ENCODE data around the gene CBX4. TPM values are rescaled to one million over a fixed set of nuclear protein-coding genes. Genes with fewer than 3 reads are reported as not detected.

The CBX4 gene
- total RNA-seq, 4 donors from 2014 or later = 5.5 to 16.6 (median 10.6) TPM

DNA sequence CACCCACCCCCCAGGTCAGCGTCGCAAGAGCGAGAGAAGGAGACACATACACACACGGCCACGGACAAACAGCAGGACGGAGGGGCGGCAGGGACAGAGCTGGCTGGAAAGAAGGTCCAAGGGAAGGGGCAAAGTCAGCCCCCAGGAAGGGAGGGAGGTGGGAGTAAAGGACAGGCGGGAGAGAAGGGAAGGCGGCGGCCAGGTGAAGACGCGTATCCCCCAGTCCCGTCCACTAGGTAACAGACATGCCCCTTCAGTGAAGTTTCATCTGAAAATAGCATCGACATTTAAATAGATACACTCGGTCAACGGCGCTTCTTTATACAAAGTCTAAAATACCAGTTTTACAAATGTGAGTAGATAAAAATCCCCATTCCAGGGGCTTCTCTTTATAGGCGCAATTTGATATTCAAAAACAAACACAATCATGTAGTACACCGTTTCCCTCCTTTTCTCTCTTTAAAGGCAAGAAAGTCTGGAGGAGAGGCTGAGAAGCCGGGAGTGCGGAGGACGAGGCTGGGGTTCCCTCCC, 46.8 kb downstream of the CBX4 start:
- no peak for ATAC-seq (ENCODE audit: low FRiP score)
- DNase-seq (ENCODE audit: low spot score) = no peak
- TF ChIP-seq, protein P1, sequence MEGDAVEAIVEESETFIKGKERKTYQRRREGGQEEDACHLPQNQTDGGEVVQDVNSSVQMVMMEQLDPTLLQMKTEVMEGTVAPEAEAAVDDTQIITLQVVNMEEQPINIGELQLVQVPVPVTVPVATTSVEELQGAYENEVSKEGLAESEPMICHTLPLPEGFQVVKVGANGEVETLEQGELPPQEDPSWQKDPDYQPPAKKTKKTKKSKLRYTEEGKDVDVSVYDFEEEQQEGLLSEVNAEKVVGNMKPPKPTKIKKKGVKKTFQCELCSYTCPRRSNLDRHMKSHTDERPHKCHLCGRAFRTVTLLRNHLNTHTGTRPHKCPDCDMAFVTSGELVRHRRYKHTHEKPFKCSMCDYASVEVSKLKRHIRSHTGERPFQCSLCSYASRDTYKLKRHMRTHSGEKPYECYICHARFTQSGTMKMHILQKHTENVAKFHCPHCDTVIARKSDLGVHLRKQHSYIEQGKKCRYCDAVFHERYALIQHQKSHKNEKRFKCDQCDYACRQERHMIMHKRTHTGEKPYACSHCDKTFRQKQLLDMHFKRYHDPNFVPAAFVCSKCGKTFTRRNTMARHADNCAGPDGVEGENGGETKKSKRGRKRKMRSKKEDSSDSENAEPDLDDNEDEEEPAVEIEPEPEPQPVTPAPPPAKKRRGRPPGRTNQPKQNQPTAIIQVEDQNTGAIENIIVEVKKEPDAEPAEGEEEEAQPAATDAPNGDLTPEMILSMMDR (IDR thresholded peaks at IDR 0.05) = no peak

DNA sequence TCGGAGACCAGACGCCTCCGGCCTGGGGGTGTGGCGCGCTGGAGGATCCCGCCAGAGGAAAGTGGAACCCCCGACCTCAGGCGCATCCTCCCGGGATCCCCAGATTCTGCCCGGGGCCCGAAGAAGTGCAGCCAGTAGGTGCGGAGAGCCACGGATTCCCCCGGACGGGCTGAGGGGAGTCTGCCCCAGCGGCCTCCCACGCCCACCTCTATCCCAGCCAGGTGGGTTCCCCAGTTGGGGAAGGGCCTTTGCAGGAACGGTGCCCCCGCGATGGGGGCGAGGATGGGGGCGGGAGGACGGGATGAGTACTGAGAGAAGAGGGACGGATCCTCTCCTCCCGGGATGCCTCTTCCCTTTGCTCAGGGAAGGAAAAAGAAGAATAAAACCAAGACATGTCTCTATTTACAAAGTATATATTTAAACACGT, 47.5 kb downstream of the CBX4 start:
- TF ChIP-seq, protein P1 (IDR thresholded peaks at IDR 0.05) = no peak
- ATAC-seq (ENCODE audit: low FRiP score) = no peak
- no peak for DNase-seq (ENCODE audit: low spot score)

DNA sequence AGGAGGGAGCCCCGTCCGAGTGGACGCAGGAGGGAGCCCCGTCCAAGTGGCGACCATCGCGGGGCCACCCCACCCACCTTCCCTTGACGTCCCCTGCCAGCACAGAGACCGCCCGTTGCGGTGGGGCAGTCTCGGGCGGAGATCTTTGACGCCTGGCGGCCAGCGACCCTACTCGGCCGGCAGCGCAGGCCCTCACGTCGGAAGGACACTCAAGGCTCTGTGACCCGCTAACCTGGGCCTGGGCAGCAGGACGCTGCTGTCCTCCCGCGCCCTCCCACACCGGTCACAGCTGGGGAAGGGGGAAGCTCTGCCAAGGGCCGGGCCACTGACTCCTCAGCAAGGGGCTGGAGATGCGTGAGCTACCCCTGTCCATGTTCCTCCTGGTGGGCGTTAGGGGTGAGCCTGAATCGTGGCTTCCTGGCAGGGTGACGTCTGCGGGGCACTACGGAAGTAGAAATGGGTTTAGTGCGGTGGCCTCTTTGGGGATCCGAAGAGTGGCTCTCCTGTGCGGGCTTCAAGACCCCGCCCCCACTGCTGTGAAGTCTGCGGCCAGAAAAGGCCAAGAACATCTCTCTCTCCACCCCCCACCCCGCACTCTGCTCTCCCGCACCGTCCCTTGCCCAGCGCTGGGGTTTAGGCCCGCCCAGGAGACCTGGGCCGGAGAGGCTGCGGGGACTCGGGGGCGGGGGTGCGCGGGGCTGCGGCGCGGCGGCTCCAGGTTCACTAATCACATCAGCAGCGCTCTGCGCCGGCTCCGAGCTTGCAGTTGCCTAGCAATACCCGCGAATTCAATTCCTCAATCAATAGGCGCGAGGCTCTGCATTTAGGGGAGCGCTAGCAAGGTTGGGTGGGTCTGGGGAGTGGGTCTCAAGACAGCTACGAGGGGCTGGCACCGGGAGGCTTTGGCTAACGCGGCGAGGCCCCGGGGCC, 48.2 kb downstream of the CBX4 start:
- TF ChIP-seq, protein P1 (IDR thresholded peaks at IDR 0.05) = no peak
- no peak for ATAC-seq (ENCODE audit: low FRiP score)
- no peak for DNase-seq (ENCODE audit: low spot score)

DNA sequence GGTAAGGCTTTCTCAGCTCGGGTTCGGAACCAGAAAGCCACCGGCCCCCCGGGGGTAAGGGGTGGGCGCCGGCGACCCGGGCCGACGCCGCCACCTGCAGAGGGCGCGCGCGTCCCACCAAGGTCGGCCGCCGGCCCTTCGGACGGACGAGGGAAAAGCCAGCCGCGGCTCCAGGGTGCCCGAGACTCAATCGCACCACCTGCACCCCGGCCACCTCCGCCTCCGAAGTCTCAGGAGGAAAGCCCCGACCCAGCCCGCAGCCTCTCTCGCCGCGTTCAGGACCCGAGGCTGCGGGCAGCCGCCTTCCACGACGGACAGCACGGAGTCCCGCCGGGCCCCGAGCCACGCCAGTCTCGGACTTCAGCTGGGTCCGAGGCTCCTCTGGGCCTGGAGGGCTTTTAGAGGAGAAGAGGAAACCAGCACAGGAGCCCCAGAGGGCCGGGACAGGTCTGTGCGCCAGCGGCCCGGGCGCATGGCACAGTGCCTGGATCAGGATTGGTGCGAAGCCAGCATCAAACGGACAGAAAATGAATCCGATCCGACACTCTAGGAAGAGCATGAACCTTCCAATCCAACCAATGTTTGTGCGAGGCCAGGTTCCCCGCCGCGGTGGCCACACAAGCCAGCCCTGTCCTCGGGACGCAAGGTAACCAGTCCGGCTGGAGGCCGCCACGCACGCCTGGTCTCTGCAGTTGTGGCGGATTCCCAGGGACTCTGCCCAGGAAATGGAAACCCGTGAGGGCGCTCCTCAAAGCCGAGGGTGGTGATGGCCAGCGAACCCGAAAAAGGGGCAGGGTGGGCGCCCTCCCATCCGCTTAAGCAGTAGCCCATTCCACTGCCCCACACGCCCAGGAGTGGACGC, 49.1 kb downstream of the CBX4 start:
- TF ChIP-seq, protein P1 (IDR thresholded peaks at IDR 0.05) = peak in 2 of 3 donors; percentile 46 to 48
- no peak for ATAC-seq (ENCODE audit: low FRiP score)
- DNase-seq (ENCODE audit: low spot score) = no peak

DNA sequence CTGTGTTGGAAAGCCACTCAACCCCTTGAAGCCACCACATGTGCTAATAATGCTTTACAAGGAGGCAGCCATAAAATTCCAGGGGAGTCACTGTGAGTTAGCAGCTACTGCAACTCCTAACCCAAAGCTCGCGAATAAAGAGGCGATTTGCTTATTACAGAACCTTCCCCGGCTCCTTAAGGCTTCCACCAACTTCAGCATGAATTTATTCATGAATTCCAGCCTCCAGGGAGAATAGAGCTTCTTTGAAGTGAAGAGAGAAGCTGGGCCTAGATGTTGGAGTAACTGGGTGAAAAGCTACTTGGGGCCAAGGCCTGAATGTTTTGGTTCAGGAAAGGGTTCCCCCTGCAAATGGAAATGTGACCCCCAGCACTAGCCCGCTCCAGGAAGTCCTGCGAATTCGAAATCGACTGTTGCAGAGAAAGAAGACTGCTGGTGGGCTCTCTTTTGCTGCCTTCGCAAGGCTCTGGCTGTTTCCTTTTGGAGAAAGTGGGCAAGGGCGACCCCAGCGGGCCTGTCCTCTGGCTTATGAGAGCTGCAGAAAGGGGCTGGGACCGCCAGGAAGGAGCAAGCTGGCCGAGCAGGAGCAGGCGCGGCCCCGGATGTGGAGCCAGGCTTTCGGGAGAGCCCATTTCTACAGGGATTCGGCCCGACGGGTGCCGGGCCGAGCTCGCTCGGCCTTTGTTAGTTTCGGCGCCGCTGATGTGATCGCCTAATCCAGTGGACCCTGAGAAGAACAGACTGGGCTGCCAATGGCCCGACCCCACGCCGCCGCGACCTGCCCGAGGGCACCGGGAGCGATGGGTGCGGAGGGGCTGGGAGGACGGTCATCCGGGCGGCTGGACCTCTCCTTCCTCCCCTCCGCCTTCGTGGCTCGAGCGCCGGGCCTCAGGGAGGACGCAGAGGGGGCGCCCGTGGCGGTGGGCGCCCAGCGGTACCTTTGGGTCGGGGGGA, 50.0 kb downstream of the CBX4 start:
- no peak for DNase-seq (ENCODE audit: low spot score)
- ATAC-seq (ENCODE audit: low FRiP score) = no peak
- TF ChIP-seq, protein P1 (IDR thresholded peaks at IDR 0.05) = no peak

DNA sequence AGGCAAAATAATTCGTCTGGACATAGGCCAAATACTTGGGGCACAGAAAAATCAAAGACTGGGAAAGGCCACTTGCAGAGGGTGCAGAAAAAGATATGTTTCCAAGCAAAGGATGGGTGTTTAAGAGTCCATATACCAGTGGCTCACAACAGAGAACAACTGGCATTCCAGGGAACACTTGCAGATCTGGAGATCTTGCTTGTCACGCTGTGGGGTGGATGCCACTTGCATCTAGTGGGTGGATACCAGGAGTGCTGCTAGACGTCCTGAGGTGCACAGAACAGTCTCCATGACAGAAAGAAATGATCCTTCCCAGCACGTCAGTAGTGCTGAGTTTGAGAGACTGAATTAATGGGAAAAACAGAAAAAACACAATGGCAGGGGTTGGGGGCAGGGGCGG, 50.8 kb downstream of the CBX4 start:
- DNase-seq (ENCODE audit: low spot score) (no peak), ATAC-seq (ENCODE audit: low FRiP score) (no peak)
- TF ChIP-seq, protein P1 (IDR thresholded peaks at IDR 0.05) = no peak
